ENCODE results near the gene EIF2AK3. TPM values are rescaled to one million over a fixed set of nuclear protein-coding genes. Genes with fewer than 3 reads are reported as not detected.

Gene EIF2AK3
- total and polyA plus RNA-seq, 2 donors (not counting 1 experiment from before 2014, with no cell fraction given): 40.2 to 57.9 TPM

DNA sequence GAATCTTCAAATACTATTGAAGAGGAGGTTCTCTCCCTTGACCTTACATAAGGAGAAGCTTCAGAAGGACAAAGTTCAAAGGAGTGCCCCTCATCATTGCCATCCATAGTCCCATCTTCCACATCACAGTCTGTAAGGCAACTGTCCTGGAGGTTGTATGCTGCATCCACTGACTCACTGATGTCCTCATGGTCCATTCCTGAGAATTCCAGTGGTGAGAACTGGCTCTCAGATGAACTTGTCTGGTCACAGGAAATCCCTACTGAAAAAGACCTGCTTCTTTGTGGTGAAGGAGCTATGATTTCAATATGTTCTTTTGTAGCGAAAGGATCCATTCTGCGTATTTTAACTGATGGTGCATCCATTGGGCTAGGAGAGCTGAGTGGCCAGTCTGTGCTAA, 52.2 kb downstream of the EIF2AK3 start:
- WGBS (ENCODE audit: insufficient coverage): 100% methylated on average over 2 of the region's 2 CpGs
- ChIA-PET POLR2A (no interaction called here), CTCF (interaction anchor here (1.3 to 1.9 kb wide), 2 partner anchors 16 to 95 kb away, joined by 3 to 7 read pairs; no protein-coding TSS in a partner anchor)
- no peaks in the 10 kb centered on the region for H3K9me3 ChIP-seq (ENCODE audit: control extremely low read depth in 1 of 3, control insufficient read depth in 2 of 3, insufficient read depth in 1 of 3, low read length in 2 of 3)
- no peak overlapping the region for H3K4me2 ChIP-seq (replicated peaks; ENCODE audit: low read depth, low read length, poor library complexity, severe bottlenecking)
- H3K9ac ChIP-seq (ENCODE audit: low read length): no peak overlapping the region
- H3K27ac ChIP-seq (ENCODE audit: low read length in 2 of 2): no peak overlapping the region
- H3K4me3 ChIP-seq (ENCODE audit: control extremely low read depth in 1 of 5, extremely low read depth in 1 of 5, insufficient read depth in 1 of 5, low read depth in 2 of 5, low read length in 4 of 5): no peak overlapping the region
- DNase-seq: no peak
- H3K27me3 ChIP-seq (replicated peaks in 1 of 4; ENCODE audit: control extremely low read depth in 1 of 4, control insufficient read depth in 3 of 4, insufficient read depth in 4 of 4, low read length in 3 of 4): no peaks in the 10 kb centered on the region
- H3K4me1 ChIP-seq (ENCODE audit: control insufficient read depth in 2 of 2, insufficient read depth in 2 of 2, low read length in 2 of 2): no peaks in the 10 kb centered on the region
- H3K27ac Mint-ChIP-seq: no peak overlapping the region
- H2AFZ ChIP-seq (ENCODE audit: insufficient read depth, low read depth, low read length, poor library complexity, severe bottlenecking): no peak overlapping the region
- peaks cover 17% of the 10 kb centered on the region for H3K79me2 ChIP-seq (ENCODE audit: control insufficient read depth, insufficient read depth, low read length)
- ATAC-seq (ENCODE audit: low read depth): no peak
- H3K27me3 Mint-ChIP-seq: no peaks in the 10 kb centered on the region
- H3K4me1 Mint-ChIP-seq: peaks cover 6% of the 10 kb centered on the region
- intact Hi-C loops (cut with micrococcal nuclease): no loop called here
- peaks cover 7 to 81% of the 10 kb centered on the region in 2 experiments for H3K36me3 ChIP-seq (replicated peaks in 1 of 2; ENCODE audit: control extremely low read depth in 1 of 2, control insufficient read depth in 1 of 2, extremely low read depth in 1 of 2, insufficient read depth in 2 of 2, low read length in 1 of 2)
- no peak overlapping the region for H3K4me3 Mint-ChIP-seq
- no peaks in the 10 kb centered on the region for H3K9me3 Mint-ChIP-seq (ENCODE audit: insufficient read depth)
- TF ChIP-seq EZH2 (IDR thresholded peaks at IDR 0.05; ENCODE audit: borderline replicate concordance, insufficient read depth, low read depth, low read length, poor library complexity, severe bottlenecking): no peak
- H4K20me1 ChIP-seq (ENCODE audit: control insufficient read depth, insufficient read depth, low read length, poor library complexity, severe bottlenecking): peaks cover 42% of the 10 kb centered on the region

DNA sequence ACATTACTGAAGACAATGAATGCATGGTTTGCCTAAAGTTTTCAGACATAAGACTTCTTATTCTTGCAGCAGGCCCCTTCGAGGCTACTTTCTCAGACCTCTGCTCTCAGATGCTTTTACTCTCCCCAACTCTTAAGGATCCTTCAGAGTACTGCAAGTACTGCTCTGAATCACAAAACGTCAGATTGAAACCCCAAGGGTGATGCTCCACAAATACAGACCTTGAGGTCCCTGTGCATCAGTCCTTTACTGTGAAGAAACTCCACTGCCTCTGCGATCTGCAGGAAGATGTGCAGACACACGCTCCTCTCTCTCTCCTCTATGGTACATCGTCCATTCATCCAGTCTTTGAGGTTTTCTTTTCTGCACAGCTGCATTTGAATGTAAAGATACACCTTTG, 52.8 kb downstream of the EIF2AK3 start:
- TF ChIP-seq, protein P1, sequence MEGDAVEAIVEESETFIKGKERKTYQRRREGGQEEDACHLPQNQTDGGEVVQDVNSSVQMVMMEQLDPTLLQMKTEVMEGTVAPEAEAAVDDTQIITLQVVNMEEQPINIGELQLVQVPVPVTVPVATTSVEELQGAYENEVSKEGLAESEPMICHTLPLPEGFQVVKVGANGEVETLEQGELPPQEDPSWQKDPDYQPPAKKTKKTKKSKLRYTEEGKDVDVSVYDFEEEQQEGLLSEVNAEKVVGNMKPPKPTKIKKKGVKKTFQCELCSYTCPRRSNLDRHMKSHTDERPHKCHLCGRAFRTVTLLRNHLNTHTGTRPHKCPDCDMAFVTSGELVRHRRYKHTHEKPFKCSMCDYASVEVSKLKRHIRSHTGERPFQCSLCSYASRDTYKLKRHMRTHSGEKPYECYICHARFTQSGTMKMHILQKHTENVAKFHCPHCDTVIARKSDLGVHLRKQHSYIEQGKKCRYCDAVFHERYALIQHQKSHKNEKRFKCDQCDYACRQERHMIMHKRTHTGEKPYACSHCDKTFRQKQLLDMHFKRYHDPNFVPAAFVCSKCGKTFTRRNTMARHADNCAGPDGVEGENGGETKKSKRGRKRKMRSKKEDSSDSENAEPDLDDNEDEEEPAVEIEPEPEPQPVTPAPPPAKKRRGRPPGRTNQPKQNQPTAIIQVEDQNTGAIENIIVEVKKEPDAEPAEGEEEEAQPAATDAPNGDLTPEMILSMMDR (IDR thresholded peaks at IDR 0.05): no peak
- no peak for TF ChIP-seq EZH2 (IDR thresholded peaks at IDR 0.05; ENCODE audit: borderline replicate concordance, insufficient read depth, low read depth, low read length, poor library complexity, severe bottlenecking)
- Histone ChIP-seq H3K9me3 (ENCODE audit: control extremely low read depth in 1 of 3, control insufficient read depth in 2 of 3, insufficient read depth in 1 of 3, low read length in 2 of 3) (no peaks in the 10 kb centered on the region), H3K4me3 (ENCODE audit: control extremely low read depth in 1 of 5, extremely low read depth in 1 of 5, insufficient read depth in 1 of 5, low read depth in 2 of 5, low read length in 4 of 5) (no peak overlapping the region), H2AFZ (ENCODE audit: insufficient read depth, low read depth, low read length, poor library complexity, severe bottlenecking) (no peak overlapping the region), H3K9ac (ENCODE audit: low read length) (no peak overlapping the region), H3K79me2 (ENCODE audit: control insufficient read depth, insufficient read depth, low read length) (peaks cover 17% of the 10 kb centered on the region), H4K20me1 (ENCODE audit: control insufficient read depth, insufficient read depth, low read length, poor library complexity, severe bottlenecking) (peaks cover 42% of the 10 kb centered on the region), H3K36me3 (replicated peaks in 1 of 2; ENCODE audit: control extremely low read depth in 1 of 2, control insufficient read depth in 1 of 2, extremely low read depth in 1 of 2, insufficient read depth in 2 of 2, low read length in 1 of 2) (peaks cover 7 to 84% of the 10 kb centered on the region in 2 experiments), H3K4me1 (ENCODE audit: control insufficient read depth in 2 of 2, insufficient read depth in 2 of 2, low read length in 2 of 2) (no peaks in the 10 kb centered on the region), H3K27me3 (replicated peaks in 1 of 4; ENCODE audit: control extremely low read depth in 1 of 4, control insufficient read depth in 3 of 4, insufficient read depth in 4 of 4, low read length in 3 of 4) (no peaks in the 10 kb centered on the region), H3K27ac (ENCODE audit: low read length in 2 of 2) (no peak overlapping the region), H3K4me2 (replicated peaks; ENCODE audit: low read depth, low read length, poor library complexity, severe bottlenecking) (no peak overlapping the region)
- DNase-seq (no peak), ATAC-seq (ENCODE audit: low read depth) (no peak)
- Mint-ChIP-seq H3K27ac (peak overlapping the region; percentile 8), H3K9me3 (ENCODE audit: insufficient read depth) (no peaks in the 10 kb centered on the region), H3K27me3 (no peaks in the 10 kb centered on the region), H3K4me3 (no peak overlapping the region), H3K4me1 (peaks cover 6% of the 10 kb centered on the region)
- CTCF ChIA-PET: interaction anchor here (1.3 to 1.9 kb wide), 3 partner anchors 16 to 95 kb away, joined by 3 to 7 read pairs (median 3); no protein-coding TSS in a partner anchor
- POLR2A ChIA-PET: no interaction called here
- WGBS (ENCODE audit: insufficient coverage): 57% methylated on average over 4 of the region's 5 CpGs
- intact Hi-C loops (cut with micrococcal nuclease): no loop called here
